ENCODE data around the gene PIK3R1.

Gene PIK3R1

DNA sequence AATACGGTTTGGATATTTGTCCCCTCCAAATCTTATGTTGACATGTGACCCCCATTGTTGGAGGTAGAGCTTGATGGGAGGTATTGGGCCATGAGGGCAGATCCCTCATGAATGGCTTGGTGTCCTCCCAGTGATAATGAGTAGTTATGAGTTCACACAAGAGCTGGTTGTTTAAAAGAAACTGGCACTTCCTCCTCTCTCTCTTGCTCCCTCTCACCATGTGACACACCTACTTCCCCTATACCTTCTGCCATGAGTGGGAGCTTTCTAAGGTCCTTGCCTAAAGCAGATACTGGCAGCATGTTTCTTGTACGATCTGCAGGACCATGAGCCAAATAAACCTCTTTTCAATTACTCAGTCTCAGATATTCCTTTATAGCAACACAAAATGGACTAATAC lies 132.0 kb downstream of the PIK3R1 start:
- Histone ChIP-seq H3K4me3 (ENCODE audit: low read depth in 1 of 2, low read length in 1 of 2) (no peak overlapping the region), H3K27me3 (no peaks in the 10 kb centered on the region), H3K4me1 (ENCODE audit: control insufficient read depth in 1 of 2, insufficient read depth in 1 of 2, low read depth in 1 of 2, low read length in 1 of 2) (no peaks in the 10 kb centered on the region), H3K27ac (peak overlapping the region; percentile 36), H3K9me3 (no peaks in the 10 kb centered on the region), H3K36me3 (no peaks in the 10 kb centered on the region)
- TF ChIP-seq CTCF (IDR thresholded peaks at IDR 0.05), result no peak

GRCh38 chr5:68348447-68349222 lies 133.1 kb downstream of the PIK3R1 start:
- Histone ChIP-seq H3K9me3 (no peaks in the 10 kb centered on the region), H3K4me1 (ENCODE audit: control insufficient read depth in 1 of 2, insufficient read depth in 1 of 2, low read depth in 1 of 2, low read length in 1 of 2) (no peaks in the 10 kb centered on the region), H3K36me3 (no peaks in the 10 kb centered on the region), H3K27ac (no peak overlapping the region), H3K27me3 (no peaks in the 10 kb centered on the region), H3K4me3 (ENCODE audit: low read depth in 1 of 2, low read length in 1 of 2) (no peak overlapping the region)
- no peak for TF ChIP-seq CTCF (IDR thresholded peaks at IDR 0.05)

- Histone ChIP-seq H3K4me3 (ENCODE audit: low read depth in 1 of 2, low read length in 1 of 2) (no peak overlapping the region), H3K4me1 (ENCODE audit: control insufficient read depth in 1 of 2, insufficient read depth in 1 of 2, low read depth in 1 of 2, low read length in 1 of 2) (no peaks in the 10 kb centered on the region), H3K27me3 (no peaks in the 10 kb centered on the region), H3K36me3 (no peaks in the 10 kb centered on the region), H3K27ac (no peak overlapping the region), H3K9me3 (no peaks in the 10 kb centered on the region)
- no peak for TF ChIP-seq CTCF (IDR thresholded peaks at IDR 0.05)
Measured at GRCh38 chr5:68350176-68350575, 134.6 kb downstream of the PIK3R1 start.

All from neutrophil (primary cell).